ENCODE measurements around the gene B4GALNT3.

The B4GALNT3 gene

DNA sequence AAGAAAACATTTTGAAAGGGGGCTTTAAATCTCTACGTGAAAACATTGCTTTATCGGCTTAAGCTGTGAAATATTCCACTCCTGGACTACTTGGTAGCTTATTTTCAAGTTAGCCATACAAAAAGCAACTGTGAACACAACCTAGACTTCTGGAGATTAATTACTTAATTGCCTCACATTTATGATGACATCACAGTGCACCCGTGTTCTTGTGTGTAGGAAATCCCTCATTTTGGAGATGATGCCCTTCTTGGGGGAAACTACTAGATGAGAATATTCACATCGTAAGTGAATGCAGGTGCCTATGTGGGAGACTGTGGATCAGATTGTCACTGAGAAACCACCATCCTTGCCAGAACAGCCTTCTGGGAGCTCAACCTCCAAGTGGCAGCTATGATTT lies 10.5 kb upstream of the B4GALNT3 start:
- DNase-seq (ENCODE audit: low read depth in 2 of 2): no peak
- TF ChIP-seq, protein P1, sequence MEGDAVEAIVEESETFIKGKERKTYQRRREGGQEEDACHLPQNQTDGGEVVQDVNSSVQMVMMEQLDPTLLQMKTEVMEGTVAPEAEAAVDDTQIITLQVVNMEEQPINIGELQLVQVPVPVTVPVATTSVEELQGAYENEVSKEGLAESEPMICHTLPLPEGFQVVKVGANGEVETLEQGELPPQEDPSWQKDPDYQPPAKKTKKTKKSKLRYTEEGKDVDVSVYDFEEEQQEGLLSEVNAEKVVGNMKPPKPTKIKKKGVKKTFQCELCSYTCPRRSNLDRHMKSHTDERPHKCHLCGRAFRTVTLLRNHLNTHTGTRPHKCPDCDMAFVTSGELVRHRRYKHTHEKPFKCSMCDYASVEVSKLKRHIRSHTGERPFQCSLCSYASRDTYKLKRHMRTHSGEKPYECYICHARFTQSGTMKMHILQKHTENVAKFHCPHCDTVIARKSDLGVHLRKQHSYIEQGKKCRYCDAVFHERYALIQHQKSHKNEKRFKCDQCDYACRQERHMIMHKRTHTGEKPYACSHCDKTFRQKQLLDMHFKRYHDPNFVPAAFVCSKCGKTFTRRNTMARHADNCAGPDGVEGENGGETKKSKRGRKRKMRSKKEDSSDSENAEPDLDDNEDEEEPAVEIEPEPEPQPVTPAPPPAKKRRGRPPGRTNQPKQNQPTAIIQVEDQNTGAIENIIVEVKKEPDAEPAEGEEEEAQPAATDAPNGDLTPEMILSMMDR (IDR thresholded peaks at IDR 0.05; ENCODE audit: low read depth, low read length): no peak
- H3K4me3 ChIP-seq (replicated peaks in 1 of 2; ENCODE audit: low read depth in 2 of 2, low read length in 2 of 2): no peak overlapping the region

DNA sequence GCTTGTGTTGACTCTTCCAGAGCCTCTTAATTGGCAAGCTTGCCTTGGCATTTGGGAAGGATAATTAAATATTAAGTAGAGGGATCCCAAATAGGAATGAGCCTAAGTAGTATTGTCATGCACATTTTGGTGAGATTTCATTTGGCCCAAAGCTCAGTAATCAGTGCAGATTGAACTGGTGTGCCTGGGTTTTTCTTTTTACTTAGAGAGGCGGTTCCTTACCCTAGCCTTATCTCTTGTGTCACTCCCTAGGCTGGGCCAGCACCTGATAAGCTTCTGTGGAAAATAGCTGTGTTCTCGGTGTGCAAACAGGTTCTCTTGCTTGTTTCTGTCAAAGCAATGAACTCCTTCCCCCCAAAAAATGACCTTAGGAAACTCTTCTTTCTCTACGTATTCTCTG lies 9.3 kb upstream of the B4GALNT3 start:
- TF ChIP-seq, protein P1 (IDR thresholded peaks at IDR 0.05; ENCODE audit: low read depth, low read length): no peak
- no peak for DNase-seq (ENCODE audit: low read depth in 2 of 2)

DNA sequence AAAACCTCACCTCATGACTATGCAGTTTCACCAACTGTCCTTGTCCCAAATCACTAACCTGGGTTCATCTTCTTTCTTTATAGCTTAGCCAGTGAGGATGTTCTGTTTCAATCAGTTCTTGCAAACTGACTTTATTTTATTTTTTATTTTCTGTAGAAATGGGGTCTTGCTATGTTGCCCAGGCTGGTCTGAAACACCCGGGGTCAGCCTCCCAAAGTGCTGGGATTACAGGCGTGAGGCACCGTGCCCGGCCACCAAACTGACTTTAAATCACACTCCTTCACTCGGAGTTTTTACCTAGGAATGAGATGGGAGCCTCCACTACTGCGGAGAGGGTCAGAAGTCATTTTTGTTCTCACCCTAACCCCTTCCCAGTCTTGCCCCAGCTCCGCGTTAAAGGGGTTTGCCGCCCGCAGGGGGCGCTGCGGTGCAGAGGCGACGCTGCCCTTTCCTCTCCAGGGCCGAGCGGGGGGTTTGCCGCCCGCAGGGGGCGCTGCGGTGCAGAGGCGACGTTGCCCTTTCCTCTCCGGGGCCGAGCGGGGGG lies 7.0 kb upstream of the B4GALNT3 start:
- TF ChIP-seq, protein P1 (IDR thresholded peaks at IDR 0.05; ENCODE audit: low read depth, low read length): no peak
- DNase-seq (ENCODE audit: low read depth in 2 of 2): no peak

More for the DNA sequence above, 9.3 kb upstream of the B4GALNT3 start:
- no peak overlapping the region for H3K4me3 ChIP-seq (replicated peaks in 1 of 2; ENCODE audit: low read depth in 2 of 2, low read length in 2 of 2)

DNA sequence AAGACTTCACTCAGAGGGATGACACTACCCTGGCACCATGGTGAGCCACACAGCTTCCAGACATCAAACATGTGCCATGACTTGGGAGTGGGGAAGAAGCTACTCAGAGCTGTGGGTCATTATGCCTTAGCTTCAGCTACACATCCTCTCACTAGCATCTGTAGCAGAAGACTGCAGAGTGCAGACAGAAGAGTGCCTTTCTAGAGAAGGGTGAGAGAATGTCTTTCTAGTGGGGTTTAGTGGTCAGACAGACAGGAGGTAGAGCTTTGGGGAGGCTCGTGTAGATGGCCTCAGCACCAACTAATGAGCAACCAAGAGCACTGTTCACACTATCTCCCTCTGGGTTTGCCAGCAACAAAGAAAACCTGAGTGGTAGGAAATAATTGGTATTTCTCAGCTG lies 4.9 kb upstream of the B4GALNT3 start:
- no peak overlapping the region for H3K4me3 ChIP-seq (replicated peaks in 1 of 2; ENCODE audit: low read depth in 2 of 2, low read length in 2 of 2)
- TF ChIP-seq, protein P1 (IDR thresholded peaks at IDR 0.05; ENCODE audit: low read depth, low read length): no peak
- DNase-seq (ENCODE audit: low read depth in 2 of 2): no peak

More for the DNA sequence above, 7.0 kb upstream of the B4GALNT3 start:
- H3K4me3 ChIP-seq (replicated peaks in 1 of 2; ENCODE audit: low read depth in 2 of 2, low read length in 2 of 2): no peak overlapping the region

DNA sequence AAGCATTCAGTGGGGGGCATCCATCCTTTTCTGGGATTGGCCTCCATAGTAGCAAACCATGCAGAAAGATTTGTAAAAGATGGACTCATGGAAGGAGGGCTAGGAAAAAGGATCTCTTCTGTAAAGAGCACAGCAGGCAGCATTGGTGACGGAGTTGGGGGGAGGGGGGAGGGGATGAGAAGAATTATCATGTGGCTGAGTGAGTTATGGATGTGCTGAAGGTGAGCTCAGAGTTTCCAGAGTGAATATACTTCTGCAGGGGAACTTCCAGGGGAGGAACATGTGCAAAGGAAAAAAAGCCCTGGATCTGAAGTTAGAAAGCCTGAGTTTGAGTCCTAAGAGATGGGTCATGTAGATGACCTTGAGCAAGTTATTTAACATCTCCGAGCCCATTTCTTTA lies 3.9 kb upstream of the B4GALNT3 start:
- TF ChIP-seq, protein P1 (IDR thresholded peaks at IDR 0.05; ENCODE audit: low read depth, low read length): no peak
- no peak overlapping the region for H3K4me3 ChIP-seq (replicated peaks in 1 of 2; ENCODE audit: low read depth in 2 of 2, low read length in 2 of 2)
- DNase-seq (ENCODE audit: low read depth in 2 of 2): no peak

DNA sequence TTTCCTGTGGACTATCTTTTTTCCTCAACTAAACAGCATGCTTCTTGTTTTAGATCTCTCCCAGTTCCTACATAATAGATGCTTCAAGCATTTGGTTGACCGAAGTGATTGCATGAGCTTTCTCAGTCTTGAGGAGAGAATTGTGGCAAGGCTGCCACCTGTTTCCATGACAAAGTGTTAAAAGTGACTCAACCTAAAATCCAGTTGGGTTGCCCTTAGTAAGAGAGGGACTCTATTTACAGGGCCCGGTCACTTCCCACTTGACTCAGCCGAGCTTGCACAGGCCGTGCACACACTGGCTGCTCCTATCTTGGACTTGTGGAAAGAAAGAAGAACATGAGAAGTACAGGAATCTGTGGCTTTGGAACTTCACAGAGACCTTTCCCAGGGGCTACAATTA lies 2.1 kb upstream of the B4GALNT3 start:
- no peak overlapping the region for H3K4me3 ChIP-seq (replicated peaks in 1 of 2; ENCODE audit: low read depth in 2 of 2, low read length in 2 of 2)
- TF ChIP-seq, protein P1 (IDR thresholded peaks at IDR 0.05; ENCODE audit: low read depth, low read length): no peak
- no peak for DNase-seq (ENCODE audit: low read depth in 2 of 2)

DNA sequence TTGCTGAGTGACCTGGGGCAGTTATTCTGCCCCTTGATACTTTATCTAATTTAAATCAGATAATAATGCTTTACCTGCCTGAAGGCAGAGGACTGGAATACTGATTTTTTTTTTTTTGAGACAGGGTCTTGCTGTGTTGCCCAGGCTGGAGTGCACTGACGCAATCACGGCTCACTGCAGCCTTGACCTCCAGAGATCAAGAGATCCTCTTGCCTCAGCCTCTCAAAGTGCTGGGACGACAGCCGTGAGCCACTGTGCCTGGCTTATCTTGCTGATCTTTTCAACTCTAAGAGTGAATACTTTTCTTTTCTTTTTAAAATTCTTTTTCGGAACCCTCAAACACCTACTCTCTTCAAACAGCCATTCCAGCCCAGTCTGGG lies 699 bp upstream of the B4GALNT3 start:
- H3K4me3 ChIP-seq (replicated peaks in 1 of 2; ENCODE audit: low read depth in 2 of 2, low read length in 2 of 2): no peak overlapping the region
- no peak for DNase-seq (ENCODE audit: low read depth in 2 of 2)
- TF ChIP-seq, protein P1 (IDR thresholded peaks at IDR 0.05; ENCODE audit: low read depth, low read length): no peak
